B cell (primary cell): Measurements from ENCODE around the gene MEIKIN. TPM values are rescaled to one million over a fixed set of nuclear protein-coding genes. Genes with fewer than 3 reads are reported as not detected.
A peak's percentile ranks its signal among the peaks of the same experiment; 100 is the strongest.

Experiments used
- ATAC-seq: fragments of 200-7000 bp; cut with Tn5 transposase; one replicate; pipeline ENCODE4 v1.10.0; 2021; ENCODE audit warnings: low read depth, mild to moderate bottlenecking, moderate number of reproducible peaks, moderate library complexity
- CTCF ChIA-PET: fragments of 350-600 bp; sonication (Branson Sonifier 250); formaldehyde crosslinking; loops from one replicate; lab custom pipeline; 2021; ENCODE audit warnings: antibody characterized with exemption, inconsistent platforms; lab: Charles Lee
- POLR2A ChIA-PET: fragments of 350-600 bp; sonication (Branson Sonifier 250); formaldehyde crosslinking; loops from one replicate; lab custom pipeline; 2021; ENCODE audit warnings: antibody characterized with exemption; lab: Charles Lee
- DNase-seq: peaks from one replicate; pipeline ENCODE4 v3.0.0; 2013
- H2AFZ ChIP-seq: 2 replicates; pipeline ENCODE4 v1.6.1; 2012; ENCODE audit warnings: mild to moderate bottlenecking, low read depth, low read length; ENCODE audit not compliant: insufficient read depth, poor library complexity, severe bottlenecking
- H3K27ac ChIP-seq, 2 donors: 1 replicate in 1 of 2; 2 replicates in 1 of 2; pipeline ENCODE4 v1.5.1; 2012 to 2013; ENCODE audit warnings: low read length in 2 of 2, mild to moderate bottlenecking in 2 of 2, moderate library complexity in 1 of 2
- H3K27me3 ChIP-seq, 4 experiments: fragments of 200-600 bp in 1 of 4; sonication (generic) in 1 of 4; replicated peaks in 1 of 4; 1 replicate in 2 of 4; 2 replicates in 2 of 4; pipeline versions ENCODE4 v1.6.1 to v1.7.0; 2013 to 2016; ENCODE audit warnings: low read length in 3 of 4, mild to moderate bottlenecking in 2 of 4, mixed read lengths in 1 of 4, moderate library complexity in 1 of 4; ENCODE audit not compliant: insufficient read depth in 4 of 4, control insufficient read depth in 3 of 4; ENCODE audit errors: control extremely low read depth in 1 of 4
- H3K36me3 ChIP-seq, 2 experiments: replicated peaks in 1 of 2; 1 replicate in 1 of 2; 2 replicates in 1 of 2; pipeline versions ENCODE4 v1.6.1 to v1.7.1; 2013; ENCODE audit warnings: low read length in 1 of 2; ENCODE audit not compliant: insufficient read depth in 2 of 2, control insufficient read depth in 1 of 2; ENCODE audit errors: control extremely low read depth in 1 of 2, extremely low read depth in 1 of 2
- H3K4me1 ChIP-seq, 2 donors: fragments of 200-600 bp in 1 of 2; sonication (generic) in 1 of 2; 1 replicate in 1 of 2; 2 replicates in 1 of 2; pipeline versions ENCODE4 v1.5.1 to v1.6.1; 2013 to 2017; ENCODE audit warnings: low read length in 2 of 2; ENCODE audit not compliant: control insufficient read depth in 2 of 2, insufficient read depth in 2 of 2
- H3K4me2 ChIP-seq: replicated peaks from 2 replicates; pipeline ENCODE3; 2012; ENCODE audit warnings: mild to moderate bottlenecking, low read depth, low read length; ENCODE audit not compliant: poor library complexity, severe bottlenecking
- H3K4me3 ChIP-seq, 5 experiments: fragments of 200-600 bp in 1 of 5; sonication (generic) in 1 of 5; 1 replicate in 3 of 5; 2 replicates in 2 of 5; pipeline versions ENCODE4 v1.5.1 to v1.7.0; 2011 to 2016; ENCODE audit warnings: low read length in 4 of 5, mild to moderate bottlenecking in 4 of 5, low read depth in 2 of 5, control low read depth in 1 of 5, moderate library complexity in 1 of 5; ENCODE audit not compliant: insufficient read depth in 1 of 5; ENCODE audit errors: control extremely low read depth in 1 of 5, extremely low read depth in 1 of 5
- H3K79me2 ChIP-seq: fragments of 200-600 bp; sonication (generic); one replicate; pipeline ENCODE4 v1.6.0; 2016; ENCODE audit warnings: low read length; ENCODE audit not compliant: control insufficient read depth, insufficient read depth
- H3K9ac ChIP-seq: fragments of 200-600 bp; sonication (generic); 2 replicates; pipeline ENCODE4 v1.6.1; 2017; ENCODE audit warnings: mild to moderate bottlenecking, low read length, moderate library complexity
- H3K9me3 ChIP-seq, 3 donors: one replicate each; pipeline versions ENCODE4 v1.6.1 to v1.7.1; 2013; ENCODE audit warnings: low read length in 2 of 3; ENCODE audit not compliant: control insufficient read depth in 2 of 3, insufficient read depth in 1 of 3; ENCODE audit errors: control extremely low read depth in 1 of 3
- H4K20me1 ChIP-seq: 2 replicates; pipeline ENCODE4 v1.6.0; 2012; ENCODE audit warnings: mild to moderate bottlenecking, low read length; ENCODE audit not compliant: insufficient read depth, control insufficient read depth, poor library complexity, severe bottlenecking
- H3K27ac Mint-ChIP-seq: one replicate; pipeline ENCODE4 v1.8.0; 2021; ENCODE audit warnings: mixed read lengths
- H3K27me3 Mint-ChIP-seq: one replicate; pipeline ENCODE4 v1.8.0; 2021; ENCODE audit warnings: mixed read lengths
- H3K4me1 Mint-ChIP-seq: one replicate; pipeline ENCODE4 v1.8.0; 2021; ENCODE audit warnings: mixed read lengths
- H3K4me3 Mint-ChIP-seq: one replicate; pipeline ENCODE4 v1.8.0; 2021; ENCODE audit warnings: mixed read lengths
- H3K9me3 Mint-ChIP-seq: one replicate; pipeline ENCODE4 v1.8.0; 2022; ENCODE audit warnings: mixed read lengths; ENCODE audit not compliant: insufficient read depth
- EZH2 ChIP-seq: IDR thresholded peaks from 2 replicates; pipeline ENCODE4 v1.6.1; 2012; ENCODE audit warnings: borderline replicate concordance, low read depth, mild to moderate bottlenecking, moderate library complexity, low read length; ENCODE audit not compliant: insufficient read depth, poor library complexity, severe bottlenecking
- WGBS: methylation state at CpG from one replicate; pipeline ENCODE4 v1.1.5; 2013; ENCODE audit warnings: missing lambda C conversion rate; ENCODE audit not compliant: insufficient coverage; 5-methylcytosine and 5-hydroxymethylcytosine counted together
- intact Hi-C: fragments of 100-400 bp; cut with micrococcal nuclease; formaldehyde crosslinking; loops from one replicate; pipeline ENCODE4 v1.10.0; 2022
- polyA plus RNA-seq: library from polyadenylated mRNA; depleted of rRNA; stranded (reverse); fragments of >200 nt; gene quantifications from 2 replicates; pipeline ENCODE4 v1.2.3, GENCODE V29; 2012
- total RNA-seq, 2 donors: library from RNA; stranded (reverse); fragments of 120-200 nt in 1 of 2; gene quantifications; 1 replicate in 1 of 2; 2 replicates in 1 of 2; pipeline versions ENCODE4 v1.2.3 to v1.2.4, GENCODE V29; 2013 to 2022
- TF ChIP-seq, protein P1 (sequence below): fragments of 200-600 bp; IDR thresholded peaks from one replicate; pipeline ENCODE4 v1.8.0; 2022; ENCODE audit warnings: antibody characterized with exemption, mild to moderate bottlenecking

The MEIKIN gene
- total and polyA plus RNA-seq, 2 donors (not counting 1 experiment from before 2014, with no cell fraction given), result not detected

DNA sequence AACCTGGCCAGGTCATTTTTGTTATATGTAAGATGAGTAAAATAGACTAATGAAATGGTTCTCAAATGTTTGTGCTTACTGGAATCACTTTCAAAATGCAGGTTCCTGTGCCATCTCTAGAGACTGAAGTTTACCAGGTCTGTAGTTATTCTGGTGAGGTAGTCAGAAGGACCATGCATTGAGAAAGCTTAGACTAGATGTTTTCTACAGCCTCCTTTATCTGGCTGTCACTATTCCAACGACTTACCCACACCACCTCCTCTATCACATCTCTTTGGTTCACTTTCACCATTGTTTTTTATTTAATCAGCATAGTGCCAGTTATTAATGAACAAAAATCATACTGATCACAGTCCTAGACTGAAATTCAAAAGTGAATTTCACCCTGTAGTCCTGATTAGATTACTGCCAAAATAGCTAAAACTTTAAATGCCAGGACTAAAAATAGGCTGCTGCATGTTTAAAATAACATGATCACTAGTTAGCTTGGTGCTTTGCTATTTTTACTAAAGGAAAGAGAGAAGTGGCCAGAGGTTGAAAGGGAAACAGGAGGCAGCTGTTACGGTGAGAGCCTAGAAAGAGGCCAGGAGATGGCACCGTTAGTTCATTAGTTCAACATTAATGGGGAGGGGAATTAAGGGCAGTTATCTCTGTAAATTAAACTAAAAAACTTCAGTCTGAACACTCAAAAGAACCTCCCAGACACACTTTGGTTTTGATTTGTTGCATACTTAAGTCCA is 134.8 kb downstream of the MEIKIN start:
- no peak for TF ChIP-seq EZH2
- TF ChIP-seq, protein P1, sequence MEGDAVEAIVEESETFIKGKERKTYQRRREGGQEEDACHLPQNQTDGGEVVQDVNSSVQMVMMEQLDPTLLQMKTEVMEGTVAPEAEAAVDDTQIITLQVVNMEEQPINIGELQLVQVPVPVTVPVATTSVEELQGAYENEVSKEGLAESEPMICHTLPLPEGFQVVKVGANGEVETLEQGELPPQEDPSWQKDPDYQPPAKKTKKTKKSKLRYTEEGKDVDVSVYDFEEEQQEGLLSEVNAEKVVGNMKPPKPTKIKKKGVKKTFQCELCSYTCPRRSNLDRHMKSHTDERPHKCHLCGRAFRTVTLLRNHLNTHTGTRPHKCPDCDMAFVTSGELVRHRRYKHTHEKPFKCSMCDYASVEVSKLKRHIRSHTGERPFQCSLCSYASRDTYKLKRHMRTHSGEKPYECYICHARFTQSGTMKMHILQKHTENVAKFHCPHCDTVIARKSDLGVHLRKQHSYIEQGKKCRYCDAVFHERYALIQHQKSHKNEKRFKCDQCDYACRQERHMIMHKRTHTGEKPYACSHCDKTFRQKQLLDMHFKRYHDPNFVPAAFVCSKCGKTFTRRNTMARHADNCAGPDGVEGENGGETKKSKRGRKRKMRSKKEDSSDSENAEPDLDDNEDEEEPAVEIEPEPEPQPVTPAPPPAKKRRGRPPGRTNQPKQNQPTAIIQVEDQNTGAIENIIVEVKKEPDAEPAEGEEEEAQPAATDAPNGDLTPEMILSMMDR, result no peak
- no peak overlapping the region for H3K4me2 ChIP-seq
- no peak overlapping the region for H3K27ac ChIP-seq
- peak overlapping the region; percentile 3 for H2AFZ ChIP-seq
- no peak overlapping the region for H3K4me3 ChIP-seq
- Mint-ChIP-seq H3K27ac (no peak overlapping the region), H3K4me3 (no peak overlapping the region), H3K9me3 (no peaks in the 10 kb centered on the region), H3K4me1 (peaks cover 6% of the 10 kb centered on the region), H3K27me3 (no peaks in the 10 kb centered on the region)
- WGBS, result 0% methylated on average over 1 of the region's 3 CpGs
- H4K20me1 ChIP-seq, result no peaks in the 10 kb centered on the region
- DNase-seq (no peak), ATAC-seq (no peak)
- H3K9me3 ChIP-seq, result no peaks in the 10 kb centered on the region
- intact Hi-C loops, result loop anchor here (1.0 kb wide), 1 partner anchor 198 kb away; no protein-coding TSS in a partner anchor
- H3K79me2 ChIP-seq, result no peaks in the 10 kb centered on the region
- ChIA-PET CTCF (interaction anchor here (0.5 to 1.7 kb wide), 4 partner anchors 122 to 253 kb away, joined by 3 to 11 read pairs (median 4); no protein-coding TSS in a partner anchor), POLR2A (interaction anchor here (1.6 kb wide), 1 partner anchor 14 kb away, joined by 3 read pairs; the partner anchor contains the start of gene FNIP1)
- H3K9ac ChIP-seq, result no peak overlapping the region
- no peaks in the 10 kb centered on the region for H3K36me3 ChIP-seq
- H3K27me3 ChIP-seq, result peaks cover 0 to 4% (median 0%) of the 10 kb centered on the region in 4 experiments
- H3K4me1 ChIP-seq, result peaks cover 0 to 5% of the 10 kb centered on the region in 2 donors
